ENCODE measurements around the gene AKAP6. TPM values are rescaled to one million over a fixed set of nuclear protein-coding genes. Genes with fewer than 3 reads are reported as not detected.

AKAP6 gene
- total RNA-seq, 2 experiments from 2014 or later = 0.13 to 0.72 TPM

DNA sequence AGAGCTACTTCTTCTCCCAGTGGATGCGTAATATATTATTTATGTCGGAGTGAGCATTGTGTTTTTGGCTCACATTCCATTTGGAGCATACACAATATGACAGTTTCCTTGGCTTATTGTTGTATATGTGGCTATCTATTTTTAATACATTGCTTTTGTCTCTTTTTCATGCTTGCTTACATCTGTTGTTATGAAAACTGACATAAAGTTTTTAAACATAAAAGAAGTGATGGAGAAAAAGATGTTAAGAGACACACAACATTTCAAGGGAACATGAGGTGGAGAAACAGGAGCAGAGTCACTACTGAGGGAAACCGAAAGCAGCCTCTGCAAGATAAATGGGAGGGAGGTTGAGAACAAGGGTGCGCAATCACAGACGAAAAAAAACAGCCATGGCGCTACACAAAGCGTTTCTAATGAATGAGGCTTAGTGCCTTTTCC, 381.2 kb downstream of the AKAP6 start:
- Histone ChIP-seq H3K36me3 (ENCODE audit: insufficient read depth, low read length) (no peaks in the 10 kb centered on the region), H3K9me3 (ENCODE audit: low read length) (no peaks in the 10 kb centered on the region), H4K20me1 (ENCODE audit: insufficient read depth, low read length) (no peaks in the 10 kb centered on the region), H3K4me3 (ENCODE audit: low read depth, low read length, poor library complexity, severe bottlenecking) (no peak overlapping the region), H3K4me1 (ENCODE audit: insufficient read depth, low read length, poor library complexity, severe bottlenecking) (no peaks in the 10 kb centered on the region), H3K4me2 (ENCODE audit: low read length) (no peak overlapping the region), H3K27ac (ENCODE audit: low read depth, low read length, poor library complexity, severe bottlenecking) (no peak overlapping the region), H3K79me2 (ENCODE audit: insufficient read depth, low read depth, low read length) (no peaks in the 10 kb centered on the region), H3K9me2 (ENCODE audit: insufficient read depth, low read length) (no peaks in the 10 kb centered on the region), H2AFZ (ENCODE audit: low read length) (no peak overlapping the region)
- BruUV-seq (replicated peaks) = no TSS peak
- intact Hi-C loops (cut with micrococcal nuclease; ENCODE audit: unreplicated experiment) = loop anchor here (5.0 to 10.0 kb wide), 2 partner anchors 725 to 1082 kb away; no protein-coding TSS in a partner anchor
- TF ChIP-seq, protein P1, sequence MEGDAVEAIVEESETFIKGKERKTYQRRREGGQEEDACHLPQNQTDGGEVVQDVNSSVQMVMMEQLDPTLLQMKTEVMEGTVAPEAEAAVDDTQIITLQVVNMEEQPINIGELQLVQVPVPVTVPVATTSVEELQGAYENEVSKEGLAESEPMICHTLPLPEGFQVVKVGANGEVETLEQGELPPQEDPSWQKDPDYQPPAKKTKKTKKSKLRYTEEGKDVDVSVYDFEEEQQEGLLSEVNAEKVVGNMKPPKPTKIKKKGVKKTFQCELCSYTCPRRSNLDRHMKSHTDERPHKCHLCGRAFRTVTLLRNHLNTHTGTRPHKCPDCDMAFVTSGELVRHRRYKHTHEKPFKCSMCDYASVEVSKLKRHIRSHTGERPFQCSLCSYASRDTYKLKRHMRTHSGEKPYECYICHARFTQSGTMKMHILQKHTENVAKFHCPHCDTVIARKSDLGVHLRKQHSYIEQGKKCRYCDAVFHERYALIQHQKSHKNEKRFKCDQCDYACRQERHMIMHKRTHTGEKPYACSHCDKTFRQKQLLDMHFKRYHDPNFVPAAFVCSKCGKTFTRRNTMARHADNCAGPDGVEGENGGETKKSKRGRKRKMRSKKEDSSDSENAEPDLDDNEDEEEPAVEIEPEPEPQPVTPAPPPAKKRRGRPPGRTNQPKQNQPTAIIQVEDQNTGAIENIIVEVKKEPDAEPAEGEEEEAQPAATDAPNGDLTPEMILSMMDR (conservative IDR thresholded peaks at IDR 0.05; ENCODE audit: low read length) = no peak
- no peak for TF ChIP-seq EZH2phosphoT487 (IDR thresholded peaks at IDR 0.05; ENCODE audit: borderline replicate concordance, low read depth, low read length)
- ChIA-PET POLR2A (no interaction called here), CTCF (ENCODE audit: unreplicated experiment) (no interaction called here)
- no peak for DNase-seq (ENCODE audit: low spot score)

DNA sequence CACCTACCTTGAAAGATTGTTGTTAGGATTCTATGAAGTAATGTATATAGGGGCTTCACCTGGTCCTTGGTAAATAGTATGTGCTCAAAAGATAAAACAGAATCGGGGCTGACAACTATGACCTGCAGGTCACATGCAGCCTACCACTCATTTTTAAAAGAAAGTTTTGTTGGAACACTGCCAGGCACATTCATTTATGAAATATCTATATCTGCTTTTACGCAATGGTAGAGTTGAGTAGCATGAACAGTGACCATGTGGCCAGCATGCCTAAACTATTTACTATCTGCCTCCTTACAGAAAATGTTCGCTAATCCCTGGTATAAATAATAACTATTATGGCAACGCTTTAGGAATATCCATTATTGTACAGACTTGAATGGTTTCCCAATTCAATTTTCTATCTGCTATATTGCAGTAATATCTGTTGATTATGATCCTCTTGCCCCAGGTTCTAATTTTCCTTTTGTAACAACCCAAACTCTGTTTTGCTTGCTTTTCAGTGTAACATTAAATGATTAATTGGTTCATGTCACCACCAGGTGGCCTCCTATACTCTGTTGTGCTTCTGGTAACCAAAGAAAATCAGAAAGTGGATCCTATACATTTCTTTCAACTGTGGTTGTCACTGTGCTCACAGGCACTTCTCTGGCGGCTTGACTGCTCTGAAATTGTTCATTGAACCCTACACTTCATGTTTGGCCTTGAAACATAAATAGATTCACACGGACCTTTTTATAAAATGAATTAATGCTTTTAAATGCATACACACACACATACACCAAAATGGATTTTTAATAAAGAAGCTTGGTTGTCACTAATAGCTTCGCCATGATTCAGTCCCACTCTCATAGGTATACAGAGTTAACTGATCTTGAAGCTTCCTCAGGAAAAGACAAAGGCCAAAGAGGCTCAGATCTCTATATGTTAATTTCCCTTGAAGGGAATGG, 381.9 kb downstream of the AKAP6 start:
- DNase-seq (ENCODE audit: low spot score) = peak; percentile 60
- no peak overlapping the region for H2AFZ ChIP-seq (ENCODE audit: low read length)
- intact Hi-C loops (cut with micrococcal nuclease; ENCODE audit: unreplicated experiment) = loop anchor here (5.0 to 10.0 kb wide), 2 partner anchors 724 to 1081 kb away; no protein-coding TSS in a partner anchor
- H3K36me3 ChIP-seq (ENCODE audit: insufficient read depth, low read length) = no peaks in the 10 kb centered on the region
- TF ChIP-seq EZH2phosphoT487 (IDR thresholded peaks at IDR 0.05; ENCODE audit: borderline replicate concordance, low read depth, low read length) = no peak
- TF ChIP-seq, protein P1 (conservative IDR thresholded peaks at IDR 0.05; ENCODE audit: low read length) = peak; percentile 88
- BruUV-seq (replicated peaks) = no TSS peak
- no peak overlapping the region for H3K27ac ChIP-seq (ENCODE audit: low read depth, low read length, poor library complexity, severe bottlenecking)
- no peaks in the 10 kb centered on the region for H3K4me1 ChIP-seq (ENCODE audit: insufficient read depth, low read length, poor library complexity, severe bottlenecking)
- no peak overlapping the region for H3K4me3 ChIP-seq (ENCODE audit: low read depth, low read length, poor library complexity, severe bottlenecking)
- no peaks in the 10 kb centered on the region for H4K20me1 ChIP-seq (ENCODE audit: insufficient read depth, low read length)
- no peak overlapping the region for H3K4me2 ChIP-seq (ENCODE audit: low read length)
- H3K9me3 ChIP-seq (ENCODE audit: low read length) = no peaks in the 10 kb centered on the region
- H3K9me2 ChIP-seq (ENCODE audit: insufficient read depth, low read length) = no peaks in the 10 kb centered on the region
- H3K79me2 ChIP-seq (ENCODE audit: insufficient read depth, low read depth, low read length) = no peaks in the 10 kb centered on the region
- ChIA-PET POLR2A (interaction anchor here (0.5 to 1.0 kb wide), 2 partner anchors 65 to 453 kb away, joined by 3 to 5 read pairs; no protein-coding TSS in a partner anchor), CTCF (ENCODE audit: unreplicated experiment) (no interaction called here)

Data from OCI-LY7 (cell line).